MCF 10A (cell line): ENCODE measurements around the gene HLA-DMA. TPM values are rescaled to one million over a fixed set of nuclear protein-coding genes. Genes with fewer than 3 reads are reported as not detected.

Source experiments
- BruUV-seq: library from RNA; stranded (reverse); fragments of 400-500 nt; replicated peaks from 2 replicates; lab custom pipeline; 2021; lab: Mats Ljungman, UMichigan
- CTCF ChIA-PET: fragments of 300-600 bp; sonication (Branson Sonifier 250); formaldehyde crosslinking; extraction: SDS; loops from one replicate; lab custom pipeline; 2021; ENCODE audit warnings: antibody characterized with exemption, inconsistent platforms; lab: Yijun Ruan, JAX
- POLR2A ChIA-PET: fragments of 300-600, 350-650 bp; sonication (Branson Sonifier 250); formaldehyde crosslinking; extraction: SDS; loops from one replicate; lab custom pipeline; 2020; ENCODE audit warnings: antibody characterized with exemption, inconsistent platforms; lab: Yijun Ruan, JAX
- DNase-seq: peaks from one replicate; pipeline ENCODE4 v3.0.0-alpha.2; 2018; ENCODE audit not compliant: unreplicated experiment
- H3K27ac Mint-ChIP-seq: one replicate; pipeline ENCODE4 v1.8.0; 2022; ENCODE audit warnings: mild to moderate bottlenecking, low read depth, mixed read lengths; ENCODE audit not compliant: unreplicated experiment
- H3K27me3 Mint-ChIP-seq: one replicate; pipeline ENCODE4 v1.8.0; 2022; ENCODE audit warnings: mixed read lengths; ENCODE audit not compliant: insufficient read depth, unreplicated experiment
- H3K36me3 Mint-ChIP-seq: one replicate; pipeline ENCODE4 v1.8.0; 2022; ENCODE audit warnings: mild to moderate bottlenecking, moderate library complexity, mixed read lengths; ENCODE audit not compliant: insufficient read depth, unreplicated experiment
- H3K4me1 Mint-ChIP-seq: one replicate; pipeline ENCODE4 v1.8.0; 2022; ENCODE audit warnings: mixed read lengths; ENCODE audit not compliant: insufficient read depth, unreplicated experiment
- H3K4me3 Mint-ChIP-seq: one replicate; pipeline ENCODE4 v1.8.0; 2022; ENCODE audit warnings: mild to moderate bottlenecking, moderate library complexity, mixed read lengths; ENCODE audit not compliant: unreplicated experiment
- H3K9me3 Mint-ChIP-seq: one replicate; pipeline ENCODE4 v1.8.0; 2022; ENCODE audit warnings: mixed read lengths; ENCODE audit not compliant: unreplicated experiment
- intact Hi-C: fragments of 100-400 bp; cut with micrococcal nuclease; formaldehyde crosslinking; loops from 2 replicates; pipeline ENCODE4 v1.14.1; 2022
- total RNA-seq: library from RNA; stranded (reverse); gene quantifications from 2 replicates; pipeline ENCODE4 v1.2.3, GENCODE V29; 2022
- TF ChIP-seq, protein P1 (sequence below): fragments of 200-600 bp; IDR thresholded peaks from one replicate; pipeline ENCODE4 v1.8.0; 2022; ENCODE audit warnings: antibody characterized with exemption, mild to moderate bottlenecking; ENCODE audit not compliant: unreplicated experiment

Gene HLA-DMA
- total RNA-seq, 1 experiment from 2014 or later = 2.4 TPM

DNA sequence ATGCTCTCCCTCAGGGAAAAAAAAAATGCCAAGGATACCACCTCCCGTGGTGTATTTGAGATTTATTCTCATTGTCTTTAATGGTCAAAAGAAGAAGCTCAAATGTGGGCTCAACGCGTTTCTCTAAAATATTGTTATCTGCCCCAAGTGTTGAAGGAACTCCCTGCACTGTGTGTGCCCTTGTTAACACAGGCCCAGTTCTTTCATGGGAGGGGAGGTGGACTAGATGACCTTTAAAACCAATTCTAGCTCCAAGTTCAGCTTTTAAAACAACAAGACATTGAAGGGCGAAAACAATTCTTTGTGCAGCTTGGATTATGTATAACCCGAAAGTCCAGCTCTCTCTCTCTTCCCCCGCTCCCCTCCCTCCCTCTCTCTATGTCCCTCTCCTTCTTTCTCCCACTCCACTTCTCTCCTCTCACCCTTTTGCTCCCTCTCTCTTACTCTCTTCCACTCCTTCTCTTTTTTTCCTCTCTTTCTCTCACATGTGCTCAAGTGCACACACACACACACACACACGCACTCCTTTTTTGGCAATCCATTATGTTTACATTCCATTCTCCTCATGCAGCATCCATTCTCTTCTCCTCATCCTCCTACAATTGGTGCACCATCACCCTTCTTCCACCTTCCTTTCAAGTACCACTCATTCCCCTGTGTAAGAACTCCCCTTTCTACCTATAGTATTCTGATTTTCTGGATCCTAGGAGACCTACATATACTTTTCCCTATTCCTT lies 20.6 kb downstream of the HLA-DMA start:
- Mint-ChIP-seq H3K27ac (no peak overlapping the region), H3K4me1 (no peaks in the 10 kb centered on the region), H3K36me3 (no peaks in the 10 kb centered on the region), H3K4me3 (no peak overlapping the region), H3K9me3 (no peaks in the 10 kb centered on the region), H3K27me3 (peaks cover 81% of the 10 kb centered on the region)
- ChIA-PET CTCF (interaction anchor here (0.5 to 7.3 kb wide), 22 partner anchors 9 to 1592 kb away, joined by 3 to 161 read pairs (median 10); partner anchors contain the start of genes HLA-DMA, PSMB8 and TAP2), POLR2A (interaction anchor here (0.6 to 2.4 kb wide), 5 partner anchors 15 to 123 kb away, joined by 3 to 14 read pairs (median 4); no protein-coding TSS in a partner anchor)
- no peak for DNase-seq
- TF ChIP-seq, protein P1, sequence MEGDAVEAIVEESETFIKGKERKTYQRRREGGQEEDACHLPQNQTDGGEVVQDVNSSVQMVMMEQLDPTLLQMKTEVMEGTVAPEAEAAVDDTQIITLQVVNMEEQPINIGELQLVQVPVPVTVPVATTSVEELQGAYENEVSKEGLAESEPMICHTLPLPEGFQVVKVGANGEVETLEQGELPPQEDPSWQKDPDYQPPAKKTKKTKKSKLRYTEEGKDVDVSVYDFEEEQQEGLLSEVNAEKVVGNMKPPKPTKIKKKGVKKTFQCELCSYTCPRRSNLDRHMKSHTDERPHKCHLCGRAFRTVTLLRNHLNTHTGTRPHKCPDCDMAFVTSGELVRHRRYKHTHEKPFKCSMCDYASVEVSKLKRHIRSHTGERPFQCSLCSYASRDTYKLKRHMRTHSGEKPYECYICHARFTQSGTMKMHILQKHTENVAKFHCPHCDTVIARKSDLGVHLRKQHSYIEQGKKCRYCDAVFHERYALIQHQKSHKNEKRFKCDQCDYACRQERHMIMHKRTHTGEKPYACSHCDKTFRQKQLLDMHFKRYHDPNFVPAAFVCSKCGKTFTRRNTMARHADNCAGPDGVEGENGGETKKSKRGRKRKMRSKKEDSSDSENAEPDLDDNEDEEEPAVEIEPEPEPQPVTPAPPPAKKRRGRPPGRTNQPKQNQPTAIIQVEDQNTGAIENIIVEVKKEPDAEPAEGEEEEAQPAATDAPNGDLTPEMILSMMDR = no peak
- no TSS peak for BruUV-seq
- intact Hi-C loops = loop anchor here (5.0 kb wide), 1 partner anchor 45 kb away; no protein-coding TSS in a partner anchor

DNA sequence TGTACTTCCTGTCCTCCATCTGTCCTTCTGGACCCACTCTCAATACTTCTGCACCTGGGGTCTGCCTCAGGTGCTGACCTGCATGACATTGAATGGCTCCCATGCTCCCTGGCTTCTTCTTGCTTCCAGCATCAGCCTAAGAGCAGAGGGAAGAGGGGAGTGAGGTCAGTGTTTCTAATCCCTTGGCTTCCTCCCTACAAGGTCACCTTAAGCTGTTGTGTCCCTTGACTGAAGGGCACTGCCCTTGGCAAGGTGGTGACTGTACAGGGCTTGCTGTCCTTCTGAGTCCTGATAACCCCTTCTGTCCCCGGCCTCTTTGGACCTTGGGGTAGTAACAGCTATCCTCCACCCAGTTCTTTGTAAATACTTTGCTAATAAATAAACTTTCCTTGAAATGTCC lies 21.7 kb downstream of the HLA-DMA start:
- H3K9me3 Mint-ChIP-seq = no peaks in the 10 kb centered on the region
- TF ChIP-seq, protein P1 = no peak
- CTCF ChIA-PET = interaction anchor here (0.6 to 7.3 kb wide), 5 partner anchors 10 to 233 kb away, joined by 3 to 161 read pairs (median 3); no protein-coding TSS in a partner anchor
- no peaks in the 10 kb centered on the region for H3K4me1 Mint-ChIP-seq
- H3K27ac Mint-ChIP-seq = no peak overlapping the region
- intact Hi-C loops = loop anchor here (5.0 kb wide), 1 partner anchor 44 kb away; no protein-coding TSS in a partner anchor
- no peak for DNase-seq
- H3K4me3 Mint-ChIP-seq = no peak overlapping the region
- peaks cover 81% of the 10 kb centered on the region for H3K27me3 Mint-ChIP-seq
- H3K36me3 Mint-ChIP-seq = no peaks in the 10 kb centered on the region
- no TSS peak for BruUV-seq
- POLR2A ChIA-PET = no interaction called here

DNA sequence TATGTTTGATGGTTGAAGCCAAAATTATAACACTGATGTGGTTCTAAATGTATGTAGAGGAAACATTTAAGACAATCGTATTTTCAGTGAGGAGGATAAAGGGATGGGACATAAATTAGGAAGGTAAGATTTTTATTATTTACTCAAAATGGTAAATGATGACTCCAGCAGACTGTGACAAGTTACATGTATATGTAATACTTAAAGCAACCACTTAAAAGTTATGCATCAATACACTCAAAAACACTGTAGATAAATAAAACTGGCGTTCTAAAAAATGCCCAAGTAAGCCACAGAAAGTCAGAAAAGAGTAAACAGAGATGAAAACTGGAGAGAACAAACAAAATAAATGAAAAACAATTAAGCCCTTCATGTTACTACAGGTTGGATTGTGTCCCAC lies 30.8 kb downstream of the HLA-DMA start:
- peaks cover 60% of the 10 kb centered on the region for H3K27me3 Mint-ChIP-seq
- TF ChIP-seq, protein P1 = no peak
- ChIA-PET POLR2A (no interaction called here), CTCF (interaction anchor here (2.1 kb wide), 1 partner anchor 36 kb away, joined by 5 read pairs; no protein-coding TSS in a partner anchor)
- DNase-seq = no peak
- no peak overlapping the region for H3K27ac Mint-ChIP-seq
- intact Hi-C loops = no loop called here
- no TSS peak for BruUV-seq
- no peaks in the 10 kb centered on the region for H3K4me1 Mint-ChIP-seq
- H3K36me3 Mint-ChIP-seq = no peaks in the 10 kb centered on the region
- no peak overlapping the region for H3K4me3 Mint-ChIP-seq
- H3K9me3 Mint-ChIP-seq = no peaks in the 10 kb centered on the region

DNA sequence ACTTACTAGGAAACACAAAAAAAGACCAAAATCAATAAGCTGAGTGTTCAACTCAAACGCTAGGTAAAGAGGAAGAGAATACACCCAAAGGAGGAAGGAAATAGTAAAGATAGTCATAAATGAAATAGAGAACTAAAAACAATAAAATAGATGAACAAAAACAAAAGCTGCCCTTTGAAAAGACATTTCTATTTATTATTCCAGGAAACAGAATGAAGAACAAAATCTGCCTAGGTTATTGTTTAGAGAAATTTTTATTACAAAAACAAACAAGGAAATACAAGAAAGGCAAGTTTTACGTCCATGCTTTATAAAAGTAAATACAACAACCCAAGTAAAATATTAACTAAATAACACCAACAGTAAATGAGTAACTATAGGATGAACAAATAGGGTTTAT lies 32.2 kb downstream of the HLA-DMA start:
- BruUV-seq = no TSS peak
- POLR2A ChIA-PET = no interaction called here
- Mint-ChIP-seq H3K27ac (no peak overlapping the region), H3K4me3 (no peak overlapping the region), H3K4me1 (no peaks in the 10 kb centered on the region), H3K27me3 (peaks cover 60% of the 10 kb centered on the region), H3K36me3 (no peaks in the 10 kb centered on the region), H3K9me3 (no peaks in the 10 kb centered on the region)
- CTCF ChIA-PET = interaction anchor here (0.9 to 2.1 kb wide), 2 partner anchors 35 to 64 kb away, joined by 4 to 5 read pairs; no protein-coding TSS in a partner anchor
- TF ChIP-seq, protein P1 = no peak
- intact Hi-C loops = no loop called here
- no peak for DNase-seq
